ENCODE results near the gene LIPH. TPM values are rescaled to one million over a fixed set of nuclear protein-coding genes. Genes with fewer than 3 reads are reported as not detected.

Gene LIPH
- total and polyA plus RNA-seq, 4 donors: 0.62 to 3.6 (median 0.77) TPM; not detected in 1

GRCh38 chr3:185555860-185556347 lies 3.5 kb upstream of the LIPH start:
- intact Hi-C loops (cut with DNase I): loop anchor here in 1 of 2 donors (5.0 kb wide), 1 partner anchor 59 kb away; the partner anchor contains the start of gene TMEM41A
- H3K4me3 ChIP-seq (ENCODE audit: low read length in 2 of 2): no peak overlapping the region
- ATAC-seq (ENCODE audit: low FRiP score) (no peak), DNase-seq (no peak)
- H3K27ac ChIP-seq (ENCODE audit: low read depth in 1 of 2, low read length in 2 of 2): no peak overlapping the region
- 81 to 86% methylated on average over 1 of the region's 1 CpG for WGBS, 2 donors
- no peaks in the 10 kb centered on the region for H3K9me3 ChIP-seq (ENCODE audit: control insufficient read depth, low read length)
- H3K27me3 ChIP-seq (ENCODE audit: control insufficient read depth in 1 of 2, insufficient read depth in 2 of 2, low read length in 1 of 2): no peaks in the 10 kb centered on the region
- no peaks in the 10 kb centered on the region for H3K36me3 ChIP-seq (ENCODE audit: control insufficient read depth in 1 of 2, insufficient read depth in 2 of 2, low read length in 1 of 2)
- no peaks in the 10 kb centered on the region for H3K4me1 ChIP-seq (ENCODE audit: control insufficient read depth in 1 of 2, insufficient read depth in 2 of 2, low read length in 2 of 2)

GRCh38 chr3:185555101-185555501 lies 2.7 kb upstream of the LIPH start:
- DNase-seq (no peak), ATAC-seq (ENCODE audit: low FRiP score) (no peak)
- intact Hi-C loops (cut with DNase I): loop anchor here in 1 of 2 donors (5.0 kb wide), 1 partner anchor 58 kb away; the partner anchor contains the start of gene TMEM41A
- Histone ChIP-seq H3K27ac (ENCODE audit: low read depth in 1 of 2, low read length in 2 of 2) (no peak overlapping the region), H3K36me3 (ENCODE audit: control insufficient read depth in 1 of 2, insufficient read depth in 2 of 2, low read length in 1 of 2) (no peaks in the 10 kb centered on the region), H3K27me3 (ENCODE audit: control insufficient read depth in 1 of 2, insufficient read depth in 2 of 2, low read length in 1 of 2) (no peaks in the 10 kb centered on the region), H3K4me1 (ENCODE audit: control insufficient read depth in 1 of 2, insufficient read depth in 2 of 2, low read length in 2 of 2) (no peaks in the 10 kb centered on the region), H3K9me3 (ENCODE audit: control insufficient read depth, low read length) (no peaks in the 10 kb centered on the region), H3K4me3 (ENCODE audit: low read length in 2 of 2) (no peak overlapping the region)
- 73 to 76% methylated on average over 4 of the region's 4 CpGs for WGBS, 2 donors

GRCh38 chr3:185549651-185550111 lies 2.7 kb downstream of the LIPH start:
- no peak for DNase-seq
- no peak for ATAC-seq (ENCODE audit: low FRiP score)
- Histone ChIP-seq H3K9me3 (ENCODE audit: control insufficient read depth, low read length) (no peaks in the 10 kb centered on the region), H3K4me3 (ENCODE audit: low read length in 2 of 2) (no peak overlapping the region), H3K36me3 (ENCODE audit: control insufficient read depth in 1 of 2, insufficient read depth in 2 of 2, low read length in 1 of 2) (no peaks in the 10 kb centered on the region), H3K27ac (ENCODE audit: low read depth in 1 of 2, low read length in 2 of 2) (peak overlapping the region in 1 of 2 donors; percentile 54), H3K27me3 (ENCODE audit: control insufficient read depth in 1 of 2, insufficient read depth in 2 of 2, low read length in 1 of 2) (no peaks in the 10 kb centered on the region), H3K4me1 (ENCODE audit: control insufficient read depth in 1 of 2, insufficient read depth in 2 of 2, low read length in 2 of 2) (no peaks in the 10 kb centered on the region)
- intact Hi-C loops (cut with DNase I): no loop called here
- 55 to 56% methylated on average over 3 of the region's 3 CpGs for WGBS, 2 donors

GRCh38 chr3:185549122-185549521 lies 3.3 kb downstream of the LIPH start:
- Histone ChIP-seq H3K27me3 (ENCODE audit: control insufficient read depth in 1 of 2, insufficient read depth in 2 of 2, low read length in 1 of 2) (no peaks in the 10 kb centered on the region), H3K9me3 (ENCODE audit: control insufficient read depth, low read length) (no peaks in the 10 kb centered on the region), H3K27ac (ENCODE audit: low read depth in 1 of 2, low read length in 2 of 2) (peak overlapping the region in 1 of 2 donors; percentile 5), H3K4me1 (ENCODE audit: control insufficient read depth in 1 of 2, insufficient read depth in 2 of 2, low read length in 2 of 2) (no peaks in the 10 kb centered on the region), H3K36me3 (ENCODE audit: control insufficient read depth in 1 of 2, insufficient read depth in 2 of 2, low read length in 1 of 2) (no peaks in the 10 kb centered on the region), H3K4me3 (ENCODE audit: low read length in 2 of 2) (no peak overlapping the region)
- DNase-seq: no peak
- 1 to 7% methylated on average over 3 of the region's 3 CpGs for WGBS, 2 donors
- ATAC-seq (ENCODE audit: low FRiP score): peak; percentile 76
- intact Hi-C loops (cut with DNase I): no loop called here

GRCh38 chr3:185540695-185541094 lies 11.7 kb downstream of the LIPH start:
- WGBS, 2 donors: 82 to 83% methylated on average over 7 of the region's 7 CpGs
- DNase-seq (no peak), ATAC-seq (ENCODE audit: low FRiP score) (no peak)
- intact Hi-C loops (cut with DNase I): no loop called here
- Histone ChIP-seq H3K36me3 (ENCODE audit: control insufficient read depth in 1 of 2, insufficient read depth in 2 of 2, low read length in 1 of 2) (no peaks in the 10 kb centered on the region), H3K27me3 (ENCODE audit: control insufficient read depth in 1 of 2, insufficient read depth in 2 of 2, low read length in 1 of 2) (no peaks in the 10 kb centered on the region), H3K9me3 (ENCODE audit: control insufficient read depth, low read length) (no peaks in the 10 kb centered on the region), H3K4me1 (ENCODE audit: control insufficient read depth in 1 of 2, insufficient read depth in 2 of 2, low read length in 2 of 2) (no peaks in the 10 kb centered on the region), H3K4me3 (ENCODE audit: low read length in 2 of 2) (no peak overlapping the region), H3K27ac (ENCODE audit: low read depth in 1 of 2, low read length in 2 of 2) (no peak overlapping the region)

- no peaks in the 10 kb centered on the region for H3K9me3 ChIP-seq (ENCODE audit: control insufficient read depth, low read length)
- intact Hi-C loops (cut with DNase I): no loop called here
- H3K36me3 ChIP-seq (ENCODE audit: control insufficient read depth in 1 of 2, insufficient read depth in 2 of 2, low read length in 1 of 2): no peaks in the 10 kb centered on the region
- H3K4me3 ChIP-seq (ENCODE audit: low read length in 2 of 2): no peak overlapping the region
- no peak overlapping the region for H3K27ac ChIP-seq (ENCODE audit: low read depth in 1 of 2, low read length in 2 of 2)
- WGBS, 2 donors: 68 to 71% methylated on average over 2 of the region's 2 CpGs
- no peaks in the 10 kb centered on the region for H3K27me3 ChIP-seq (ENCODE audit: control insufficient read depth in 1 of 2, insufficient read depth in 2 of 2, low read length in 1 of 2)
- DNase-seq (no peak), ATAC-seq (ENCODE audit: low FRiP score) (no peak)
- H3K4me1 ChIP-seq (ENCODE audit: control insufficient read depth in 1 of 2, insufficient read depth in 2 of 2, low read length in 2 of 2): no peaks in the 10 kb centered on the region
Observed at GRCh38 chr3:185539934-185540333, 12.5 kb downstream of the LIPH start.

- ATAC-seq (ENCODE audit: low FRiP score): peak; percentile 48
- WGBS, 2 donors: 62 to 67% methylated on average over 9 of the region's 9 CpGs
- Histone ChIP-seq H3K4me1 (ENCODE audit: control insufficient read depth in 1 of 2, insufficient read depth in 2 of 2, low read length in 2 of 2) (no peaks in the 10 kb centered on the region), H3K36me3 (ENCODE audit: control insufficient read depth in 1 of 2, insufficient read depth in 2 of 2, low read length in 1 of 2) (no peaks in the 10 kb centered on the region), H3K4me3 (ENCODE audit: low read length in 2 of 2) (no peak overlapping the region), H3K27me3 (ENCODE audit: control insufficient read depth in 1 of 2, insufficient read depth in 2 of 2, low read length in 1 of 2) (no peaks in the 10 kb centered on the region), H3K27ac (ENCODE audit: low read depth in 1 of 2, low read length in 2 of 2) (no peak overlapping the region), H3K9me3 (ENCODE audit: control insufficient read depth, low read length) (no peaks in the 10 kb centered on the region)
- peak in 1 of 2 donors; percentile 62 for DNase-seq
- intact Hi-C loops (cut with DNase I): no loop called here
Observed at GRCh38 chr3:185537369-185537970, 14.9 kb downstream of the LIPH start.

- DNase-seq (no peak), ATAC-seq (ENCODE audit: low FRiP score) (no peak)
- intact Hi-C loops (cut with DNase I): no loop called here
- Histone ChIP-seq H3K36me3 (ENCODE audit: control insufficient read depth in 1 of 2, insufficient read depth in 2 of 2, low read length in 1 of 2) (no peaks in the 10 kb centered on the region), H3K4me1 (ENCODE audit: control insufficient read depth in 1 of 2, insufficient read depth in 2 of 2, low read length in 2 of 2) (no peaks in the 10 kb centered on the region), H3K9me3 (ENCODE audit: control insufficient read depth, low read length) (no peaks in the 10 kb centered on the region), H3K4me3 (ENCODE audit: low read length in 2 of 2) (no peak overlapping the region), H3K27me3 (ENCODE audit: control insufficient read depth in 1 of 2, insufficient read depth in 2 of 2, low read length in 1 of 2) (no peaks in the 10 kb centered on the region), H3K27ac (ENCODE audit: low read depth in 1 of 2, low read length in 2 of 2) (no peak overlapping the region)
- 88 to 89% methylated on average over 2 of the region's 2 CpGs for WGBS, 2 donors
Observed at GRCh38 chr3:185534511-185534910, 17.9 kb downstream of the LIPH start.

- Histone ChIP-seq H3K27me3 (ENCODE audit: control insufficient read depth in 1 of 2, insufficient read depth in 2 of 2, low read length in 1 of 2) (no peaks in the 10 kb centered on the region), H3K4me1 (ENCODE audit: control insufficient read depth in 1 of 2, insufficient read depth in 2 of 2, low read length in 2 of 2) (no peaks in the 10 kb centered on the region), H3K4me3 (ENCODE audit: low read length in 2 of 2) (no peak overlapping the region), H3K27ac (ENCODE audit: low read depth in 1 of 2, low read length in 2 of 2) (no peak overlapping the region), H3K9me3 (ENCODE audit: control insufficient read depth, low read length) (no peaks in the 10 kb centered on the region), H3K36me3 (ENCODE audit: control insufficient read depth in 1 of 2, insufficient read depth in 2 of 2, low read length in 1 of 2) (no peaks in the 10 kb centered on the region)
- DNase-seq (no peak), ATAC-seq (ENCODE audit: low FRiP score) (no peak)
- intact Hi-C loops (cut with DNase I): no loop called here
- WGBS, 2 donors: 49 to 58% methylated on average over 5 of the region's 5 CpGs
Observed at GRCh38 chr3:185532901-185533300, 19.5 kb downstream of the LIPH start.
